H1 (cell line): ENCODE measurements around the gene GLO1. TPM values are rescaled to one million over a fixed set of nuclear protein-coding genes. Genes with fewer than 3 reads are reported as not detected.

Experiments used
- ASH2L ChIP-seq: fragments of 200-600, 300-600 bp; sonication (generic); IDR thresholded peaks from one replicate; pipeline ENCODE4 v1.7.1; 2017; ENCODE audit warnings: low read length
- ATF3 ChIP-seq: IDR thresholded peaks from 2 replicates; pipeline ENCODE4 v1.6.1; 2011; ENCODE audit warnings: low read depth, mild to moderate bottlenecking, low read length; ENCODE audit not compliant: insufficient read depth
- CBX5 ChIP-seq: fragments of 300-800, 300-1000 bp; sonication (generic); IDR thresholded peaks from 2 replicates; pipeline ENCODE4 v1.7.1; 2016; ENCODE audit warnings: antibody characterized with exemption, low read length, low read depth
- CREB1 ChIP-seq: IDR thresholded peaks from 2 replicates; pipeline ENCODE4 v1.6.1; 2012; ENCODE audit warnings: inconsistent platforms
- CTCF ChIP-seq, 3 experiments: IDR thresholded peaks; 1 replicate in 2 of 3; 2 replicates in 1 of 3; pipeline versions ENCODE4 v1.5.1 to v1.6.1; 2011; ENCODE audit warnings: low read length in 3 of 3, mild to moderate bottlenecking in 3 of 3, inconsistent platforms in 2 of 3, low read depth in 1 of 3, moderate library complexity in 1 of 3; ENCODE audit not compliant: insufficient read depth in 1 of 3; ENCODE audit errors: control extremely low read depth in 1 of 3
- EGR1 ChIP-seq: IDR thresholded peaks from 2 replicates; pipeline ENCODE4 v1.6.1; 2011; ENCODE audit warnings: low read depth, low read length, borderline replicate concordance
- EP300 ChIP-seq, 2 experiments: IDR thresholded peaks; 1 replicate in 1 of 2; 2 replicates in 1 of 2; pipeline ENCODE4 v1.6.1; 2011 to 2012; ENCODE audit warnings: low read depth in 2 of 2, low read length in 2 of 2, mild to moderate bottlenecking in 2 of 2, borderline replicate concordance in 1 of 2, inconsistent platforms in 1 of 2, moderate library complexity in 1 of 2
- GTF2F1 ChIP-seq: IDR thresholded peaks from 2 replicates; pipeline ENCODE4 v1.6.1; 2012; ENCODE audit warnings: low read depth, low read length, improper control_type of control experiment, borderline replicate concordance
- KDM5A ChIP-seq: fragments of 200-600 bp; IDR thresholded peaks from 2 replicates; pipeline ENCODE4 v1.7.1; 2012; ENCODE audit warnings: mild to moderate bottlenecking, low read length, inconsistent platforms, mixed read lengths
- MAFK ChIP-seq: IDR thresholded peaks from 2 replicates; pipeline ENCODE4 v1.6.1; 2012; ENCODE audit warnings: low read depth, mild to moderate bottlenecking, improper control_type of control experiment, low read length
- POLR2A ChIP-seq, 2 experiments: IDR thresholded peaks; 1 replicate in 1 of 2; 2 replicates in 1 of 2; pipeline ENCODE4 v1.6.1; 2011; ENCODE audit warnings: low read depth in 2 of 2, low read length in 2 of 2, mild to moderate bottlenecking in 2 of 2; ENCODE audit errors: control extremely low read depth in 1 of 2
- POLR2AphosphoS5 ChIP-seq: IDR thresholded peaks from 2 replicates; pipeline ENCODE4 v1.6.1; 2011; ENCODE audit warnings: low read depth, low read length
- POU5F1 ChIP-seq: IDR thresholded peaks from 2 replicates; pipeline ENCODE4 v1.6.1; 2011; ENCODE audit warnings: low read depth, mild to moderate bottlenecking, low read length, moderate library complexity
- SIN3A ChIP-seq, 2 experiments: IDR thresholded peaks in 1 of 2; conservative IDR thresholded peaks in 1 of 2; 2 replicates each; pipeline ENCODE4 v1.6.1; 2011 to 2012; ENCODE audit warnings: low read length in 2 of 2, improper control_type of control experiment in 1 of 2, low read depth in 1 of 2, mild to moderate bottlenecking in 1 of 2
- SIRT6 ChIP-seq: IDR thresholded peaks from one replicate; pipeline ENCODE4 v1.7.1; 2012; ENCODE audit warnings: low read length, inconsistent platforms
- SIX5 ChIP-seq: IDR thresholded peaks from 2 replicates; pipeline ENCODE4 v1.6.1; 2011; ENCODE audit warnings: mild to moderate bottlenecking, low read depth, low read length
- SP2 ChIP-seq: IDR thresholded peaks from 2 replicates; pipeline ENCODE4 v1.6.1; 2012; ENCODE audit warnings: mild to moderate bottlenecking, low read length, inconsistent platforms
- TAF1 ChIP-seq: IDR thresholded peaks from 2 replicates; pipeline ENCODE4 v1.6.1; 2011; ENCODE audit warnings: mild to moderate bottlenecking, low read depth, low read length
- TCF12 ChIP-seq: IDR thresholded peaks from 2 replicates; pipeline ENCODE4 v1.6.1; 2011; ENCODE audit warnings: low read depth, mild to moderate bottlenecking, low read length
- TEAD4 ChIP-seq: IDR thresholded peaks from 2 replicates; pipeline ENCODE4 v1.6.1; 2012; ENCODE audit warnings: low read depth, low read length, inconsistent platforms, mixed read lengths
- USF2 ChIP-seq: IDR thresholded peaks from 2 replicates; pipeline ENCODE4 v1.6.1; 2011; ENCODE audit warnings: low read length, improper control_type of control experiment
- polyA plus RNA-seq, 7 experiments: library from polyadenylated mRNA; depleted of rRNA in 3 of 7; stranded (reverse) in 5 of 7; unstranded in 2 of 7; fragments of >200 nt in 5 of 7; fragments of 200-250 nt in 2 of 7; gene quantifications; 1 replicate in 5 of 7; 2 replicates in 1 of 7; 4 replicates in 1 of 7; pipeline versions ENCODE4 v1.2.1 to v1.2.3, GENCODE V29; 2011 to 2013; ENCODE audit warnings: missing spikeins in 2 of 7, mixed read lengths in 2 of 7
- total RNA-seq: library from RNA; stranded (reverse); fragmentation: NEBNext Ultra II Directional; extraction: Animal tissue kit (Norgen Biotek cat#: 25700); gene quantifications from 2 replicates; pipeline ENCODE4 v1.2.1, GENCODE V29; 2021

GLO1 gene
- total and polyA plus RNA-seq, 2 of the 8 experiments (the other 6 are each of a cell fraction or from before 2014, with no cell fraction given) = 104 to 170 TPM

- TF ChIP-seq CTCF (IDR thresholded peaks at IDR 0.05; ENCODE audit: control extremely low read depth in 1 of 3, insufficient read depth in 1 of 3, low read depth in 1 of 3, low read length in 3 of 3) (no peak), POU5F1 (no peak), SP2 (no peak), SIN3A (conservative IDR thresholded peaks at IDR 0.05 in 1 of 2, IDR thresholded peaks at IDR 0.05 in 1 of 2; ENCODE audit: low read depth in 1 of 2, low read length in 2 of 2) (peak in 1 of 2 experiments; percentile 86; a peak in 1 of 4 replicates), TCF12 (0 out of 2 replicates have a peak, but pooled peaks have one; percentile 9), GTF2F1 (no peak), SIRT6 (no peak), EP300 (IDR thresholded peaks at IDR 0.05; ENCODE audit: borderline replicate concordance in 1 of 2, low read depth in 2 of 2, low read length in 2 of 2) (no peak), ATF3 (no peak), POLR2AphosphoS5 (peak; percentile 15; the same call in 1 of the 2 replicates), TEAD4 (no peak), MAFK (peak; percentile 34; the same call in 1 of the 2 replicates), CREB1 (peak; percentile 99), TAF1 (peak; percentile 68; the same call in 1 of the 2 replicates), SIX5 (no peak), USF2 (no peak), CBX5 (no peak), EGR1 (peak; percentile 72; the same call in 1 of the 2 replicates), ASH2L (peak; percentile 97), POLR2A (IDR thresholded peaks at IDR 0.05; ENCODE audit: control extremely low read depth in 1 of 2, low read depth in 2 of 2, low read length in 2 of 2) (peak in 1 of 2 experiments; percentile 35; a peak in 1 of 3 replicates), KDM5A (peak; percentile 43; the same call in 1 of the 2 replicates)
Observed at GRCh38 chr6:38639498-38640215, 63.3 kb downstream of the GLO1 start, which contains the start of gene BTBD9 (continued).
